Measurements from ENCODE around the gene PCCA. TPM values are rescaled to one million over a fixed set of nuclear protein-coding genes. Genes with fewer than 3 reads are reported as not detected.

Gene PCCA
- total and polyA plus RNA-seq, 4 donors, result 17.7 to 37.4 (median 22.6) TPM

GRCh38 chr13:100434010-100434763 is 345.3 kb downstream of the PCCA start:
- DNase-seq, result no peak
- intact Hi-C loops (cut with DNase I), result no loop called here
- Histone ChIP-seq H3K4me3 (ENCODE audit: low read length in 2 of 2) (no peak overlapping the region), H3K36me3 (ENCODE audit: control insufficient read depth in 1 of 2, insufficient read depth in 2 of 2, low read length in 1 of 2) (no peaks in the 10 kb centered on the region), H3K4me1 (ENCODE audit: control insufficient read depth in 1 of 2, insufficient read depth in 2 of 2, low read length in 2 of 2) (no peaks in the 10 kb centered on the region), H3K9me3 (ENCODE audit: control insufficient read depth, low read length) (no peaks in the 10 kb centered on the region), H3K27ac (ENCODE audit: low read depth in 1 of 2, low read length in 2 of 2) (no peak overlapping the region), H3K27me3 (ENCODE audit: control insufficient read depth in 1 of 2, insufficient read depth in 2 of 2, low read length in 1 of 2) (no peaks in the 10 kb centered on the region)
- WGBS, 2 donors, result 94 to 96% methylated on average over 5 of the region's 5 CpGs
- no peak for ATAC-seq (ENCODE audit: low FRiP score)

DNA sequence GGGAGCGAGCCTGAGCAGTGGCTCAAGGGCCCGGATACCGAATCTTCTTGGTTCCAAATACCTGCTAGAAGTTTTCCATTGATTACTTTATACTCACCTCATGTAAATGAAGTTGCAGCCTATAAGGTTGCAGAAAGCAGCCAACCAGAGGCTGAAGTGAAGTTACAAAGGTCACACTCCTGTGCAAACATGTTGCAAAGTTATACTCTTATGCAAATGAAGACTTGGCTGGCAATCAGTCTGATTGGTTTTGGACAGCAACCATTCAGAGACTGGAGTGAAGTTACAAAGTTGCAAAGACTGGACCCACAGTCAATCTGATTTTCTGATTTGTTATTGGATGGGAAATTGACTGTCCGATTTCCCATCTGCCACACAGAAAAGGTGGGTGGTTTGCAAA is 347.2 kb downstream of the PCCA start:
- Histone ChIP-seq H3K9me3 (ENCODE audit: control insufficient read depth, low read length) (no peaks in the 10 kb centered on the region), H3K27me3 (ENCODE audit: control insufficient read depth in 1 of 2, insufficient read depth in 2 of 2, low read length in 1 of 2) (no peaks in the 10 kb centered on the region), H3K27ac (ENCODE audit: low read depth in 1 of 2, low read length in 2 of 2) (no peak overlapping the region), H3K4me1 (ENCODE audit: control insufficient read depth in 1 of 2, insufficient read depth in 2 of 2, low read length in 2 of 2) (no peaks in the 10 kb centered on the region), H3K4me3 (ENCODE audit: low read length in 2 of 2) (no peak overlapping the region), H3K36me3 (ENCODE audit: control insufficient read depth in 1 of 2, insufficient read depth in 2 of 2, low read length in 1 of 2) (no peaks in the 10 kb centered on the region)
- intact Hi-C loops (cut with DNase I), result no loop called here
- 96 to 97% methylated on average over 4 of the region's 4 CpGs for WGBS, 2 donors
- DNase-seq, result no peak
- no peak for ATAC-seq (ENCODE audit: low FRiP score)

DNA sequence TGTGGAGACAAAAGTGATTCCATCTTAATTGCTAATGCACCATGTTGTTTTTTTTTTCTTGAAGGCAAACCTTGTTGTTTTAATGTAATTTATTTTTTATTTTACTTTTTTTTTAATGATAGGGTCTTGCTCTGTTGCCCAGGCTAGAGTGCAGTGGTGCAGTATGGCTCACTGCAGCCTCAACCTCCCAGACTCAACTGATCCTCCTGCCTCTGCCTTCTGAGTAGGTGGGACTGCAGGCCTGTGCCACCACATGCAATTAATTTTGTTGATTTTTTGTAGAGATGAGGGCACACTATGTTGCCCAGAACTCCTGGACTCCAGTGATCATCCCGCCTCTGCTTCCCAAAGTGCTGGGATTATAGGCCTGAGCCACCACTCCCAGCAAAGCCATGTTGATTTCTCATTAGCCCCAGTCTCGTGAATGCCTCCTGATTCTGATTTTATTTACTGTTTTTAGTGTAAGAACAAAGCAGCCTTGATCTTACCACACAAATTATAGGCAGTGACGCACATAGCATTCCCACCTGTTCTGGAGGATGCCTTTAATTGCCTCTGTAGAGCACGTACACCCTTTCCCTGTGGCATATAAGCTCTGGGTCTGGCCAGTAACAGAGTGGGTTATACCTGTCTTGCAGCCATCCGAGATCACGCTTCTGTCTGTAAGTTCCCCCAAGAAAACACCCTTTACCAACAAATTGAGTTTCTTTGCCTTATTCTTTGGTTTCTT is 349.3 kb downstream of the PCCA start:
- no peak for ATAC-seq (ENCODE audit: low FRiP score)
- intact Hi-C loops (cut with DNase I), result no loop called here
- no peaks in the 10 kb centered on the region for H3K27me3 ChIP-seq (ENCODE audit: control insufficient read depth in 1 of 2, insufficient read depth in 2 of 2, low read length in 1 of 2)
- H3K4me1 ChIP-seq (ENCODE audit: control insufficient read depth in 1 of 2, insufficient read depth in 2 of 2, low read length in 2 of 2), result no peaks in the 10 kb centered on the region
- no peak for DNase-seq
- H3K36me3 ChIP-seq (ENCODE audit: control insufficient read depth in 1 of 2, insufficient read depth in 2 of 2, low read length in 1 of 2), result no peaks in the 10 kb centered on the region
- H3K27ac ChIP-seq (ENCODE audit: low read depth in 1 of 2, low read length in 2 of 2), result no peak overlapping the region
- WGBS, 2 donors, result 96 to 97% methylated on average over 6 of the region's 6 CpGs
- no peaks in the 10 kb centered on the region for H3K9me3 ChIP-seq (ENCODE audit: control insufficient read depth, low read length)
- no peak overlapping the region for H3K4me3 ChIP-seq (ENCODE audit: low read length in 2 of 2)

- intact Hi-C loops (cut with DNase I), result no loop called here
- ATAC-seq (ENCODE audit: low FRiP score) (no peak), DNase-seq (no peak)
- Histone ChIP-seq H3K9me3 (ENCODE audit: control insufficient read depth, low read length) (no peaks in the 10 kb centered on the region), H3K4me1 (ENCODE audit: control insufficient read depth in 1 of 2, insufficient read depth in 2 of 2, low read length in 2 of 2) (no peaks in the 10 kb centered on the region), H3K36me3 (ENCODE audit: control insufficient read depth in 1 of 2, insufficient read depth in 2 of 2, low read length in 1 of 2) (no peaks in the 10 kb centered on the region), H3K4me3 (ENCODE audit: low read length in 2 of 2) (no peak overlapping the region), H3K27ac (ENCODE audit: low read depth in 1 of 2, low read length in 2 of 2) (no peak overlapping the region), H3K27me3 (ENCODE audit: control insufficient read depth in 1 of 2, insufficient read depth in 2 of 2, low read length in 1 of 2) (no peaks in the 10 kb centered on the region)
- WGBS, 2 donors, result 81 to 83% methylated on average over 9 of the region's 9 CpGs
Measured at GRCh38 chr13:100439247-100439970, 350.5 kb downstream of the PCCA start.

DNA sequence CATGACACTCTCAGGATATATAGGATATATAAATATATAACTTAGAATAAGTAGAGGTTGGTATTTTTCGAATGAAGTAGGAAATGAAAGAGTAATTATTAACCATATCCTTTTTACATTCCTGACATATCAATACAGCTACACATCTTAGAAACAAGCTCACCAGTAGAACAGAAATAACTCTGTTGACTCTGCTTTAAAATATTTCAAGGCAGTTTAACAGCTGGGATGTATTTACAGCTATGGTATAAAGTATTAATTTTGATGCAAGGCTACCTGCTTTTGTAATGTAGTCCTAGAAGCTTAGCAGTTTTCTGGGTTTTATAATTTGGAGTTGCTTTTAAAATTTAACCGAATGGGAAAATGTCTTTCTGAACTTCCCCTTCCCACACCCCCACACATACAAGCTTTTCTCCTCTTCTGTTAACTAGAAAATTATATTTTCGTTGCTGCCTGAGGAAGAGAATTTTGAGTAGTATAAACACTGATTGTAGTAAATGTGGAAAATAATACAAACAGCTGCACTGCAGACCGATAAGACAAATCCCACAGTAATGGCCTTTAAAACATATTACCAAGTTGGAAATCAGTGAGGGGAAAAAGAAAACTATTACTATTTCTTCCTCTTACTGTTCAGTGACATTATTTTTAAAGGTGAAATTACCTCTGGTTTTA is 352.0 kb downstream of the PCCA start:
- intact Hi-C loops (cut with DNase I), result no loop called here
- WGBS, 2 donors, result 14% methylated on average over 4 of the region's 4 CpGs
- ATAC-seq (ENCODE audit: low FRiP score) (no peak), DNase-seq (no peak)
- no peak overlapping the region for H3K27ac ChIP-seq (ENCODE audit: low read depth in 1 of 2, low read length in 2 of 2)
- no peaks in the 10 kb centered on the region for H3K4me1 ChIP-seq (ENCODE audit: control insufficient read depth in 1 of 2, insufficient read depth in 2 of 2, low read length in 2 of 2)
- no peaks in the 10 kb centered on the region for H3K9me3 ChIP-seq (ENCODE audit: control insufficient read depth, low read length)
- H3K4me3 ChIP-seq (ENCODE audit: low read length in 2 of 2), result no peak overlapping the region
- H3K36me3 ChIP-seq (ENCODE audit: control insufficient read depth in 1 of 2, insufficient read depth in 2 of 2, low read length in 1 of 2), result no peaks in the 10 kb centered on the region
- no peaks in the 10 kb centered on the region for H3K27me3 ChIP-seq (ENCODE audit: control insufficient read depth in 1 of 2, insufficient read depth in 2 of 2, low read length in 1 of 2)

GRCh38 chr13:100442095-100442832 is 353.4 kb downstream of the PCCA start:
- DNase-seq, result no peak
- ATAC-seq (ENCODE audit: low FRiP score), result no peak
- H3K36me3 ChIP-seq (ENCODE audit: control insufficient read depth in 1 of 2, insufficient read depth in 2 of 2, low read length in 1 of 2), result no peaks in the 10 kb centered on the region
- intact Hi-C loops (cut with DNase I), result no loop called here
- H3K27me3 ChIP-seq (ENCODE audit: control insufficient read depth in 1 of 2, insufficient read depth in 2 of 2, low read length in 1 of 2), result no peaks in the 10 kb centered on the region
- WGBS, 2 donors, result 80 to 83% methylated on average over 9 of the region's 9 CpGs
- peak overlapping the region in 1 of 2 donors; percentile 40 for H3K27ac ChIP-seq (ENCODE audit: low read depth in 1 of 2, low read length in 2 of 2)
- no peak overlapping the region for H3K4me3 ChIP-seq (ENCODE audit: low read length in 2 of 2)
- H3K9me3 ChIP-seq (ENCODE audit: control insufficient read depth, low read length), result no peaks in the 10 kb centered on the region
- H3K4me1 ChIP-seq (ENCODE audit: control insufficient read depth in 1 of 2, insufficient read depth in 2 of 2, low read length in 2 of 2), result no peaks in the 10 kb centered on the region

DNA sequence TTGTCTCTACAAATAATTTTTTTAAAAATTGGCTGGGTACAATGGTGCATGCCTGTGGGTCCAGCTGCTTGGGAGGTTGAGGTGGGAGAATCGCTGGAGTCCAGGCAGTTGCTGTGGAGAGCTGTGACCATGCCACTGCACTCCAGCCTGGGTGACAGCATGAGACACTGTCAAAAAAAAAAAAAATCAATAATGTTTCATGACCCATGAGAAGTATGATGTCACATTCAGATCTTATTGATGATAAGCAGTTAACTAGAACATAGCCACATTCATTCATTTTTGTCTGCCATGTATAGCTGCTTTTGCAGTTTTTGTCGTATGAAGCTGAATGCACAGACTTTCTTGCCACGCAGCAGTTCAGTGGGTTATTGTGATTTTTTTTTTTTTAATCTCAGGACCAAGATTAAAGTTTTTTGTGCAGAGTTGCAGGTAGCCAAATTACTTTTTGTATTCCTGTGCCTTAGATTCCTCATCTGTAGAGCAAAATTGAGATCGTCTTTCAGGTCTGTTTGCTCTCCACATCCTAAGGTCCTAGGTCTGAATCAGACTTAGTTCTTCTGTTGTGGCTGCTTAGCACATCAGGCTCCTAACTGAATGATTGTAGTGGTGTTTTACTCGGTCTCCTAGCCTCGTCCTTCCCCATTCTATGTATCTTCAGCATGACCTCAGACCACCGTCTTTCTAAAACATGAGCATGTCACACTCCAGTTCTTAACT is 354.5 kb downstream of the PCCA start:
- intact Hi-C loops (cut with DNase I), result no loop called here
- Histone ChIP-seq H3K27me3 (ENCODE audit: control insufficient read depth in 1 of 2, insufficient read depth in 2 of 2, low read length in 1 of 2) (no peaks in the 10 kb centered on the region), H3K27ac (ENCODE audit: low read depth in 1 of 2, low read length in 2 of 2) (no peak overlapping the region), H3K9me3 (ENCODE audit: control insufficient read depth, low read length) (no peaks in the 10 kb centered on the region), H3K4me1 (ENCODE audit: control insufficient read depth in 1 of 2, insufficient read depth in 2 of 2, low read length in 2 of 2) (no peaks in the 10 kb centered on the region), H3K36me3 (ENCODE audit: control insufficient read depth in 1 of 2, insufficient read depth in 2 of 2, low read length in 1 of 2) (no peaks in the 10 kb centered on the region), H3K4me3 (ENCODE audit: low read length in 2 of 2) (no peak overlapping the region)
- DNase-seq (no peak), ATAC-seq (ENCODE audit: low FRiP score) (no peak)
- 96 to 97% methylated on average over 7 of the region's 7 CpGs for WGBS, 2 donors

DNA sequence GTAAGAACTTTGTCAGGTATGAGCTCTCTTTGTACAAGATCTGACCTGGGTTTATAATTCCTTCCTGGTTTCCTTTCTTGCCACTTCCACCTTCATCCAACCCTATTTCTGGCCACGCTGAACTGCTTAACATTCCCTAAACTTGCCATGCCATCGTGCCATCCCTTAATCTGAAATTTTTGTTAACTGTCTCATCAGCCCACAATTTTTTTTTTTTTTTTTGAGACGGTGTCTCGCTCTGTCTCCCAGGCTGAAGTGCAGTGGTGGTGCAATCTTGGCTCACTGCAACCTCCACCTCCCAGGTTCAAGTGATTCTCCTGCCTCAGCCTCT is 355.1 kb downstream of the PCCA start:
- no peaks in the 10 kb centered on the region for H3K4me1 ChIP-seq (ENCODE audit: control insufficient read depth in 1 of 2, insufficient read depth in 2 of 2, low read length in 2 of 2)
- DNase-seq (no peak), ATAC-seq (ENCODE audit: low FRiP score) (no peak)
- H3K27me3 ChIP-seq (ENCODE audit: control insufficient read depth in 1 of 2, insufficient read depth in 2 of 2, low read length in 1 of 2), result no peaks in the 10 kb centered on the region
- no peaks in the 10 kb centered on the region for H3K9me3 ChIP-seq (ENCODE audit: control insufficient read depth, low read length)
- H3K27ac ChIP-seq (ENCODE audit: low read depth in 1 of 2, low read length in 2 of 2), result no peak overlapping the region
- WGBS, 2 donors, result 95 to 96% methylated on average over 4 of the region's 4 CpGs
- H3K36me3 ChIP-seq (ENCODE audit: control insufficient read depth in 1 of 2, insufficient read depth in 2 of 2, low read length in 1 of 2), result no peaks in the 10 kb centered on the region
- H3K4me3 ChIP-seq (ENCODE audit: low read length in 2 of 2), result no peak overlapping the region
- intact Hi-C loops (cut with DNase I), result no loop called here

All from aorta (tissue), 5 donors.